ENCODE measurements around the gene GPR157.

Gene GPR157

DNA sequence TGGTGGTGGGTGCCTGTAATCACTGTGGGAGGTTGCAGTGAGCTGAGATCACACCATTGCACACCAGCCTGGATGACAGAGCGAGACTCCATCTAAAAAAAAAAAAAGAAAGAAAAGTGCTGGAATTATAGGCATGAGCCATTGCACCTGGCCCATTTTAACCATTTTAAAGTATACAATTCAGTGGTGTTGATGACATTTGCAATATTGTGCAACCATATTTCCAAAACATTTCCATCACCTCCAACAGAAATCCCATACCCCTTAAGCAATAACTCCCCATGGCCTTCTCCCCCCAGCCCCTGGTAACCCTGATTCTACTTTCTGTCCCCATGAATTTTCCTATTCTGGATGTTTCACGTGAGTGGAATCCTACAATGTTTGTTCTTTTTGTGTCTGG is 11.0 kb upstream of the GPR157 start:
- no peaks in the 10 kb centered on the region for H3K9me3 ChIP-seq (ENCODE audit: insufficient read depth, low read length)
- no peaks in the 10 kb centered on the region for H3K36me3 ChIP-seq (replicated peaks; ENCODE audit: low read depth, low read length)
- no peaks in the 10 kb centered on the region for H4K20me1 ChIP-seq (ENCODE audit: insufficient read depth, low read length)
- no peaks in the 10 kb centered on the region for H3K79me2 ChIP-seq (ENCODE audit: low read length)
- no peak overlapping the region for H3K9ac ChIP-seq (ENCODE audit: low read length)
- TF ChIP-seq, protein P1, sequence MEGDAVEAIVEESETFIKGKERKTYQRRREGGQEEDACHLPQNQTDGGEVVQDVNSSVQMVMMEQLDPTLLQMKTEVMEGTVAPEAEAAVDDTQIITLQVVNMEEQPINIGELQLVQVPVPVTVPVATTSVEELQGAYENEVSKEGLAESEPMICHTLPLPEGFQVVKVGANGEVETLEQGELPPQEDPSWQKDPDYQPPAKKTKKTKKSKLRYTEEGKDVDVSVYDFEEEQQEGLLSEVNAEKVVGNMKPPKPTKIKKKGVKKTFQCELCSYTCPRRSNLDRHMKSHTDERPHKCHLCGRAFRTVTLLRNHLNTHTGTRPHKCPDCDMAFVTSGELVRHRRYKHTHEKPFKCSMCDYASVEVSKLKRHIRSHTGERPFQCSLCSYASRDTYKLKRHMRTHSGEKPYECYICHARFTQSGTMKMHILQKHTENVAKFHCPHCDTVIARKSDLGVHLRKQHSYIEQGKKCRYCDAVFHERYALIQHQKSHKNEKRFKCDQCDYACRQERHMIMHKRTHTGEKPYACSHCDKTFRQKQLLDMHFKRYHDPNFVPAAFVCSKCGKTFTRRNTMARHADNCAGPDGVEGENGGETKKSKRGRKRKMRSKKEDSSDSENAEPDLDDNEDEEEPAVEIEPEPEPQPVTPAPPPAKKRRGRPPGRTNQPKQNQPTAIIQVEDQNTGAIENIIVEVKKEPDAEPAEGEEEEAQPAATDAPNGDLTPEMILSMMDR (IDR thresholded peaks at IDR 0.05; ENCODE audit: low read depth, low read length): no peak
- no peak for TF ChIP-seq EZH2phosphoT487 (IDR thresholded peaks at IDR 0.05; ENCODE audit: low read depth)
- peaks cover 7% of the 10 kb centered on the region for H3K4me1 ChIP-seq (ENCODE audit: low read length)
- H3K4me2 ChIP-seq (ENCODE audit: low read length): no peak overlapping the region
- no peaks in the 10 kb centered on the region for H3K27me3 ChIP-seq (ENCODE audit: low read depth, low read length)
- no peak overlapping the region for H3K27ac ChIP-seq (ENCODE audit: low read length)
- no peak overlapping the region for H2AFZ ChIP-seq (ENCODE audit: low read depth, low read length)
- H3K4me3 ChIP-seq (ENCODE audit: low read length): no peak overlapping the region

DNA sequence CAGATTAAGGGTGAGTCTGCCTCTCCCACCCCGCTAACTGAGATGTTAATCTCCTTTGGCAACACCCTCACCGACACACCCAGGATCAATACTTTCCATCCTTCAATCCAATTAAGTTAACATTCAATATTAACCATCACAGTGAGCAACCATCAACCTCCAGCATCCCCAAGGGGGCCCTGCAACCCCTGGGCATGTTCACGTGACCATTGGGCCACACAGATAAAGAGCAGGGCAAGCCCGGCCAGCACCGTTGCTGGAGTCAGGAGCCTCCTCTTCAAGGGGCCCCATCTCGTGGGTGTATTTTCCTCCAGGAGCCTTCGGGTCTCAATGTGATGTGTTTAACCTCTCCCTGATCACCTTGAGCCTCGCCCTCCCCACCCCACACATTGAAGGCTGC is 8.0 kb upstream of the GPR157 start:
- Histone ChIP-seq H3K27me3 (ENCODE audit: low read depth, low read length) (peaks cover 6% of the 10 kb centered on the region; the same call in 1 of the 2 replicates), H3K4me3 (ENCODE audit: low read length) (no peak overlapping the region), H3K36me3 (replicated peaks; ENCODE audit: low read depth, low read length) (no peaks in the 10 kb centered on the region), H3K9ac (ENCODE audit: low read length) (no peak overlapping the region), H3K27ac (ENCODE audit: low read length) (no peak overlapping the region), H3K79me2 (ENCODE audit: low read length) (no peaks in the 10 kb centered on the region), H3K4me1 (ENCODE audit: low read length) (peaks cover 7% of the 10 kb centered on the region), H3K4me2 (ENCODE audit: low read length) (no peak overlapping the region), H4K20me1 (ENCODE audit: insufficient read depth, low read length) (no peaks in the 10 kb centered on the region), H2AFZ (ENCODE audit: low read depth, low read length) (no peak overlapping the region), H3K9me3 (ENCODE audit: insufficient read depth, low read length) (no peaks in the 10 kb centered on the region)
- TF ChIP-seq, protein P1 (IDR thresholded peaks at IDR 0.05; ENCODE audit: low read depth, low read length): no peak
- TF ChIP-seq EZH2phosphoT487 (IDR thresholded peaks at IDR 0.05; ENCODE audit: low read depth): no peak

DNA sequence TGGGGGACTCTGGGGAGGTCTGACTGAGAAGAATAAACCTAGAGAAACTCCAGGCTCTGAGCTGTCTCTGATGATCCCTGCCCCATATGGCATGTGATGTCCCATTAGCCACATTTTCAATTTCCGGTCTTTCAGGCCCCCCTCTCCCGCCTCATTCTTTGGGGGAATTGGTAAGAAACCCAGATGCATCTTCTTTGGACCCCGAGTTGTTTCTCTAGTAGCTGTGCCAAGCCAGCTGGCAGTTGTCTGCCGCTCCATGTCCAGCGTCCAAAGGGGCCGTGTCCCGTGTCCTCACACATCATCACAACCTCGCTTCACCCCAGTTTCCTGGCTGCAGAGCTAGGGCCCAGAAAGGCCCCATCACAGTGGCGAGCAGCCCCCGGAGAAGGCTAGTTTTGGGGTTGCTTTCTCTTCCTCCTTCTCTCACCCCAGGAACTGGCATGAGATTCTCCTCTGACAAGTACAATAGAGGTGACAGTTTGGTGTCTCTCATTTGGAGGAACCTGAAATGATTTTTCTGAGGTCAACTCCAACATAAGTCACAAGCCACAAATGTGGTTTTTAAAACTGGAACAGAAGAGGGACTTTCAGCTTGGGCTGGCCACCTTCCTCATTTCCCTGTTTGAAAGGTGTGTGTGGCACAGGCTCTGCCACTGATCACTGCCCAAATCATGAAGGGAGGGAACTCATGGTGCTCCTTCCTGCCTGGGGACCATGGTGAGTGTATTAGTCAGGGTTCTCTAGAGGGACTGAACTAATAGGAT is 6.4 kb upstream of the GPR157 start:
- Histone ChIP-seq H3K36me3 (replicated peaks; ENCODE audit: low read depth, low read length) (no peaks in the 10 kb centered on the region), H2AFZ (ENCODE audit: low read depth, low read length) (no peak overlapping the region), H3K9ac (ENCODE audit: low read length) (no peak overlapping the region), H3K79me2 (ENCODE audit: low read length) (no peaks in the 10 kb centered on the region), H3K27ac (ENCODE audit: low read length) (no peak overlapping the region), H3K27me3 (ENCODE audit: low read depth, low read length) (peaks cover 9% of the 10 kb centered on the region), H3K4me1 (ENCODE audit: low read length) (peaks cover 12% of the 10 kb centered on the region), H3K4me2 (ENCODE audit: low read length) (peak overlapping the region; percentile 12; the same call in 1 of the 2 replicates), H3K4me3 (ENCODE audit: low read length) (no peak overlapping the region), H3K9me3 (ENCODE audit: insufficient read depth, low read length) (no peaks in the 10 kb centered on the region), H4K20me1 (ENCODE audit: insufficient read depth, low read length) (no peaks in the 10 kb centered on the region)
- TF ChIP-seq, protein P1 (IDR thresholded peaks at IDR 0.05; ENCODE audit: low read depth, low read length): no peak
- no peak for TF ChIP-seq EZH2phosphoT487 (IDR thresholded peaks at IDR 0.05; ENCODE audit: low read depth)

DNA sequence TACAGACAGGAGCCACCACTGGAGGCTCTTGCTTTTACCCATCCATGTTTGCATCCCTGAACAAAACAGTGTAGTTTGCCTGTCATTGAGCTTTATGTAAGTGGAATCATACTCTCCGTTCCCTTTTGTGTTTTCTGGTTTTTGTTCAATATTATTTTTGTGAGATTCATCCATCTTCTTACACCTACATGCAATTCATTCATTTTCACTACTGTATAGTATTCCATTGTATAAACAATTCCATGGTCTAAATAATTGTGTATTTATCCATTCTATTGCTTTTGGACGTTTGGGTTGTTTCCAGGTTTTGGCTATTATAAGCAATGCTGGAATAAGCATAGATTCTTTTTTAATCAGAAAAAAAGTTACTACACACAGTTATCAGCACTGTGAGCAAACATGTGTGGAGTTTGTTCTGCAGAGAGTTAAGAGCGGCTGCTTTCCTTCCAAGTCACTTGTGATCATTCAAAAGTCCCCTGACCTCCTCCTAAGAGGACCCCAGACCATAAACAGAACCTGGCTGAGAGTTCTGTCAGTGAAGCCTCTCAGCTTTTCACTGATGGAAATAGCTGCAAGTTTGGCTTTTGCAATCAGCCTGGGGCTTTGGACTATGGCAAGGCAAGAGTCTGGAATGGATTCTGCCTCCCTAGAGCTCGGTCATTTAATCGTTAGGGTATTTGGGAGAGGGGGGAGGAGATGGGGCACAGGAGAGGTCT is 5.1 kb upstream of the GPR157 start:
- Histone ChIP-seq H3K27ac (ENCODE audit: low read length) (no peak overlapping the region), H3K9me3 (ENCODE audit: insufficient read depth, low read length) (no peaks in the 10 kb centered on the region), H3K4me1 (ENCODE audit: low read length) (peaks cover 12% of the 10 kb centered on the region), H3K9ac (ENCODE audit: low read length) (no peak overlapping the region), H4K20me1 (ENCODE audit: insufficient read depth, low read length) (no peaks in the 10 kb centered on the region), H3K36me3 (replicated peaks; ENCODE audit: low read depth, low read length) (no peaks in the 10 kb centered on the region), H3K79me2 (ENCODE audit: low read length) (no peaks in the 10 kb centered on the region), H3K4me2 (ENCODE audit: low read length) (no peak overlapping the region), H3K4me3 (ENCODE audit: low read length) (no peak overlapping the region), H2AFZ (ENCODE audit: low read depth, low read length) (no peak overlapping the region), H3K27me3 (ENCODE audit: low read depth, low read length) (peaks cover 13% of the 10 kb centered on the region)
- TF ChIP-seq, protein P1 (IDR thresholded peaks at IDR 0.05; ENCODE audit: low read depth, low read length): no peak
- no peak for TF ChIP-seq EZH2phosphoT487 (IDR thresholded peaks at IDR 0.05; ENCODE audit: low read depth)
